Adrenal gland (tissue), 5 donors: Measurements from ENCODE around the gene SBK3.
"Not testable (repeated sequence)": the region's sequence is repeated elsewhere in the genome, so short reads cannot be mapped to it uniquely, and the experiment has no call there.

ENCODE experiments used
- POLR2A ChIP-seq, 2 donors: fragments of 450-650 bp; IDR thresholded peaks; one replicate each; pipeline ENCODE4 v1.6.1; 2017; ENCODE audit warnings: antibody characterized with exemption in 2 of 2, mild to moderate bottlenecking in 2 of 2, moderate library complexity in 1 of 2
- TF ChIP-seq, protein P1 (sequence below), 6 experiments: fragments of 450-650 bp in 4 of 6; fragments of 200-600 bp in 2 of 6; sonication (generic) in 1 of 6; IDR thresholded peaks; 1 replicate in 5 of 6; 2 replicates in 1 of 6; pipeline versions ENCODE4 v1.5.1 to v1.8.0; 2016 to 2021; ENCODE audit warnings: antibody characterized with exemption in 6 of 6, mild to moderate bottlenecking in 2 of 6, moderate library complexity in 1 of 6
- donor health status: DM: no; HTN: no; CAD: no.

DNA sequence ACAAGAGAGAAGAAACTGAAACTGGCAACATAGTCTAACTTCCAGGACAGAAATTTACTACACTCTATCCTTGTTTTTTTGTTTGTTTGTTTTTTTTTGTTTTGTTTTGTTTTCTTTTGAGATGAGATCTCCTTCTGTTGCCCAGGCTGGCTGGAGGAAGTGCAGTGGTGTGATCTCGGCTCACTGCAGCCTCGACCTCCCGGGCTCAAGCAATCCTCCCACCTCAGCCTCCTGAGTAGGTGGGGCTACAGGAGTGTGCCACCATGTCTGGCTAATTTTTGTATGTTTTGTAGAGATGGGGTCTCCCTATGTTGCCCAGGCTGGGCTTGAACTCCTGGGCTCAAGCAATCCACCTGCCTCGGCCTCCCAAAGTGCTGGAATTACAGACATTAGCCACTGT, 36.9 kb upstream of the SBK3 start:
- not testable (repeated sequence) for TF ChIP-seq POLR2A (IDR thresholded peaks at IDR 0.05)
- TF ChIP-seq, protein P1, sequence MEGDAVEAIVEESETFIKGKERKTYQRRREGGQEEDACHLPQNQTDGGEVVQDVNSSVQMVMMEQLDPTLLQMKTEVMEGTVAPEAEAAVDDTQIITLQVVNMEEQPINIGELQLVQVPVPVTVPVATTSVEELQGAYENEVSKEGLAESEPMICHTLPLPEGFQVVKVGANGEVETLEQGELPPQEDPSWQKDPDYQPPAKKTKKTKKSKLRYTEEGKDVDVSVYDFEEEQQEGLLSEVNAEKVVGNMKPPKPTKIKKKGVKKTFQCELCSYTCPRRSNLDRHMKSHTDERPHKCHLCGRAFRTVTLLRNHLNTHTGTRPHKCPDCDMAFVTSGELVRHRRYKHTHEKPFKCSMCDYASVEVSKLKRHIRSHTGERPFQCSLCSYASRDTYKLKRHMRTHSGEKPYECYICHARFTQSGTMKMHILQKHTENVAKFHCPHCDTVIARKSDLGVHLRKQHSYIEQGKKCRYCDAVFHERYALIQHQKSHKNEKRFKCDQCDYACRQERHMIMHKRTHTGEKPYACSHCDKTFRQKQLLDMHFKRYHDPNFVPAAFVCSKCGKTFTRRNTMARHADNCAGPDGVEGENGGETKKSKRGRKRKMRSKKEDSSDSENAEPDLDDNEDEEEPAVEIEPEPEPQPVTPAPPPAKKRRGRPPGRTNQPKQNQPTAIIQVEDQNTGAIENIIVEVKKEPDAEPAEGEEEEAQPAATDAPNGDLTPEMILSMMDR (IDR thresholded peaks at IDR 0.05) = not testable (repeated sequence)
